ENCODE measurements around the gene SOX6. TPM values are rescaled to one million over a fixed set of nuclear protein-coding genes. Genes with fewer than 3 reads are reported as not detected.

The SOX6 gene
- polyA plus RNA-seq, 1 donor (not counting 4 experiments of a cell fraction or from before 2014, with no cell fraction given), result 6.0 TPM

- no peak overlapping the region for H3K4me3 ChIP-seq (ENCODE audit: control insufficient read depth in 2 of 3, extremely low read depth in 1 of 3, insufficient read depth in 2 of 3, low read depth in 1 of 3, low read length in 3 of 3)
- no peaks in the 10 kb centered on the region for H4K20me1 ChIP-seq (ENCODE audit: control insufficient read depth, extremely low read depth, insufficient read depth, low read length)
- H2AFZ ChIP-seq (ENCODE audit: control insufficient read depth, low read length), result no peak overlapping the region
- H3K9me3 ChIP-seq (ENCODE audit: control insufficient read depth, low read depth, low read length), result no peaks in the 10 kb centered on the region
- no peaks in the 10 kb centered on the region for H3K4me1 ChIP-seq (ENCODE audit: control insufficient read depth, extremely low read depth, insufficient read depth, low read length)
- DNase-seq (ENCODE audit: low read depth, low spot score) (no peak), FAIRE-seq (no peak)
- TF ChIP-seq CTCF (optimal IDR thresholded peaks at IDR 0.05 in 1 of 3, IDR thresholded peaks at IDR 0.05 in 1 of 3, conservative IDR thresholded peaks at IDR 0.05 in 1 of 3; ENCODE audit: extremely low read depth in 1 of 3, insufficient read depth in 2 of 3, low read length in 3 of 3), result no peak
- no peak for TF ChIP-seq EZH2 (IDR thresholded peaks at IDR 0.05; ENCODE audit: low read length)
- no peaks in the 10 kb centered on the region for H3K27me3 ChIP-seq (ENCODE audit: control insufficient read depth, extremely low read depth, insufficient read depth, low read length)
- no peaks in the 10 kb centered on the region for H3K9me1 ChIP-seq (ENCODE audit: control insufficient read depth, extremely low read depth, insufficient read depth, low read length)
- no peak overlapping the region for H3K9ac ChIP-seq (ENCODE audit: control insufficient read depth, extremely low read depth, insufficient read depth, low read length)
- H3K4me2 ChIP-seq (ENCODE audit: control insufficient read depth, extremely low read depth, insufficient read depth, low read depth, low read length), result no peak overlapping the region
- no peak overlapping the region for H3K27ac ChIP-seq (ENCODE audit: control insufficient read depth, insufficient read depth, low read length)
- no peaks in the 10 kb centered on the region for H3K79me2 ChIP-seq (ENCODE audit: control insufficient read depth, insufficient read depth, low read length)
- H3K36me3 ChIP-seq (ENCODE audit: control insufficient read depth in 2 of 2, extremely low read depth in 1 of 2, insufficient read depth in 2 of 2, low read length in 2 of 2), result no peaks in the 10 kb centered on the region
- dilution Hi-C loops (cut with MboI; ENCODE audit: extremely low pct_ligation_motif_present, low sequenced_read_pairs), result no loop called here
These were observed 162.4 kb downstream of the SOX6 start for GRCh38 chr11:16193897-16194381.

GRCh38 chr11:16191868-16192240 is 164.5 kb downstream of the SOX6 start:
- no peak for TF ChIP-seq EZH2 (IDR thresholded peaks at IDR 0.05; ENCODE audit: low read length)
- TF ChIP-seq CTCF (optimal IDR thresholded peaks at IDR 0.05 in 1 of 3, IDR thresholded peaks at IDR 0.05 in 1 of 3, conservative IDR thresholded peaks at IDR 0.05 in 1 of 3; ENCODE audit: extremely low read depth in 1 of 3, insufficient read depth in 2 of 3, low read length in 3 of 3), result no peak
- DNase-seq (ENCODE audit: low read depth, low spot score) (no peak), FAIRE-seq (no peak)
- Histone ChIP-seq H3K4me2 (ENCODE audit: control insufficient read depth, extremely low read depth, insufficient read depth, low read depth, low read length) (no peak overlapping the region), H3K9ac (ENCODE audit: control insufficient read depth, extremely low read depth, insufficient read depth, low read length) (no peak overlapping the region), H3K36me3 (ENCODE audit: control insufficient read depth in 2 of 2, extremely low read depth in 1 of 2, insufficient read depth in 2 of 2, low read length in 2 of 2) (no peaks in the 10 kb centered on the region), H2AFZ (ENCODE audit: control insufficient read depth, low read length) (no peak overlapping the region), H4K20me1 (ENCODE audit: control insufficient read depth, extremely low read depth, insufficient read depth, low read length) (no peaks in the 10 kb centered on the region), H3K4me1 (ENCODE audit: control insufficient read depth, extremely low read depth, insufficient read depth, low read length) (no peaks in the 10 kb centered on the region), H3K27ac (ENCODE audit: control insufficient read depth, insufficient read depth, low read length) (no peak overlapping the region), H3K79me2 (ENCODE audit: control insufficient read depth, insufficient read depth, low read length) (no peaks in the 10 kb centered on the region), H3K9me3 (ENCODE audit: control insufficient read depth, low read depth, low read length) (no peaks in the 10 kb centered on the region), H3K27me3 (ENCODE audit: control insufficient read depth, extremely low read depth, insufficient read depth, low read length) (no peaks in the 10 kb centered on the region), H3K9me1 (ENCODE audit: control insufficient read depth, extremely low read depth, insufficient read depth, low read length) (no peaks in the 10 kb centered on the region), H3K4me3 (ENCODE audit: control insufficient read depth in 2 of 3, extremely low read depth in 1 of 3, insufficient read depth in 2 of 3, low read depth in 1 of 3, low read length in 3 of 3) (no peak overlapping the region)
- dilution Hi-C loops (cut with MboI; ENCODE audit: extremely low pct_ligation_motif_present, low sequenced_read_pairs), result no loop called here

Data from keratinocyte (primary cell).